ENCODE data around the gene STC2.

The STC2 gene

DNA sequence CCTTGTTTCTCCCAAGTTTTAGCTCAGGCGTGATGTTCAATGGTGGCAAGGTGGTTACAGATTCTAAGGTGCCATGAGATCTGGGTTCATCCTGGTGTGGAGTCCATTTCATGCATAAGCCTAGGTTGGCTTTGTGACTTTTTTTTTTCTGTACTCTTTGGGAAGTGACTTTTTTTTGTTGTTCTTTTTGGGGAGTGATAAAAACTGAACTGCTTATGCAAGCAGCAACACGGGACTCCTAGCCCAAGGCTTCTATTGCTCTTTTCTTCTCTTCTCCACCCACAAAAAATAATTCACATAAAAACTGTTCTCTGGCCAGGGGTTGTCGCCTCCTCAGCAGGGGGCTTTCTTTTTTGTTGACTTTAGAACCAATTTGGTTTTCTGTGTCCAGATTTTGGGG is 15.4 kb downstream of the STC2 start:
- Histone ChIP-seq H3K9ac (ENCODE audit: low read length) (no peak overlapping the region), H3K18ac (ENCODE audit: low read length) (no peak overlapping the region), H3K56ac (ENCODE audit: low read length) (no peak overlapping the region), H2BK120ac (ENCODE audit: low read depth, low read length) (no peak overlapping the region), H3K27me3 (ENCODE audit: insufficient read depth, low read length, poor library complexity) (no peaks in the 10 kb centered on the region), H3K4me3 (ENCODE audit: low read length) (no peak overlapping the region), H4K5ac (ENCODE audit: low read length) (no peak overlapping the region), H3K36me3 (ENCODE audit: control insufficient read depth, insufficient read depth, low read length) (no peaks in the 10 kb centered on the region), H2BK15ac (replicated peaks; ENCODE audit: low read depth) (no peak overlapping the region), H2AK5ac (ENCODE audit: low read length) (no peak overlapping the region), H3K27ac (ENCODE audit: low read depth, low read length) (no peak overlapping the region), H3K79me1 (ENCODE audit: low read length) (no peaks in the 10 kb centered on the region), H3K23ac (ENCODE audit: low read length) (no peak overlapping the region), H3K4me1 (ENCODE audit: control insufficient read depth, low read depth, low read length) (no peaks in the 10 kb centered on the region), H2BK5ac (ENCODE audit: low read length) (no peak overlapping the region), H3K4ac (ENCODE audit: low read depth, low read length) (no peak overlapping the region), H3K4me2 (ENCODE audit: low read length) (no peak overlapping the region), H4K8ac (ENCODE audit: low read depth, low read length) (no peak overlapping the region), H3K79me2 (ENCODE audit: control insufficient read depth, insufficient read depth, low read length) (no peaks in the 10 kb centered on the region)
- no CpG with 5 or more reads among the region's 3 CpGs for WGBS (ENCODE audit: extremely low coverage, insufficient coverage, low lambda C conversion rate)
- DNase-seq = no peak

DNA sequence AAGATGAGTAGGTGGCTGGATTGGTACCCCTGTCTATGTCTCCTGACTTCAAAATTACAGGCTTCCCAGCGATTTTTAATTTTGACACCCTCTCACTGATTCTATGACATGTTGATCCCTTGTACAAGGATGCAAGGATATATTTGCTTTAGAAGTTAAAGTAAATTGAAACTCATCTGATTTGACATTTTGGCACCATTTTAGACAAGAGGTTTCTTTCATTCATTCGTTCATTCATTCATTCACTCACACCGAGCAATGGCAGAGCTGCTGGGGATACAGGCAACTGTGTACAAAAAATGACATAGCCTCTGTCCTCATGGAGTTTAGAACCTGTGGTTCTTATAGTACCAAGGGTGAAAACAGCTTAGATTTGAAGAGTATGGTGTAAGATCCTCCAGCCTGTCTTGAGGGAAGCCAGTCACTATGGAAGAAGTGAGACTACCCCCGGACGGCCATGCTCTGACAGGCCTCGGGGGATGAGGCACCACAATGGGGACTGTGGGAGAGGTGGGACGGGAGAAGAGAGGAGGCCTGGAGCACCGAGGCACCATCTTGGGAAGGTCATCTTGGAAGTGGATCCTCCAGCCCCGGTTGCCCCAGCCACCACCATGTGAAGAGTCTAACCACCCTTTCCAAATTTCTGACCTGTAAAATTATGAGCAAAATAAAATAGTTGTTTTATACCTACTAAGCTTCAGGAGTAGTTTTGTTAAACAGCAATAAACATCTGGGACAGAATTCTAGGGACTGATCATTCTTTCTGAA is 16.2 kb downstream of the STC2 start:
- no peaks in the 10 kb centered on the region for H3K36me3 ChIP-seq (ENCODE audit: control insufficient read depth, insufficient read depth, low read length)
- H3K79me2 ChIP-seq (ENCODE audit: control insufficient read depth, insufficient read depth, low read length) = no peaks in the 10 kb centered on the region
- H3K4me3 ChIP-seq (ENCODE audit: low read length) = no peak overlapping the region
- no peaks in the 10 kb centered on the region for H3K79me1 ChIP-seq (ENCODE audit: low read length)
- no CpG with 5 or more reads among the region's 9 CpGs for WGBS (ENCODE audit: extremely low coverage, insufficient coverage, low lambda C conversion rate)
- no peaks in the 10 kb centered on the region for H3K27me3 ChIP-seq (ENCODE audit: insufficient read depth, low read length, poor library complexity)
- no peak for DNase-seq
- no peak overlapping the region for H2BK120ac ChIP-seq (ENCODE audit: low read depth, low read length)
- H3K18ac ChIP-seq (ENCODE audit: low read length) = no peak overlapping the region
- H3K23ac ChIP-seq (ENCODE audit: low read length) = no peak overlapping the region
- H4K5ac ChIP-seq (ENCODE audit: low read length) = no peak overlapping the region
- H3K9ac ChIP-seq (ENCODE audit: low read length) = no peak overlapping the region
- no peak overlapping the region for H3K56ac ChIP-seq (ENCODE audit: low read length)
- H2AK5ac ChIP-seq (ENCODE audit: low read length) = no peak overlapping the region
- H3K4me1 ChIP-seq (ENCODE audit: control insufficient read depth, low read depth, low read length) = no peaks in the 10 kb centered on the region
- H3K4me2 ChIP-seq (ENCODE audit: low read length) = no peak overlapping the region
- no peak overlapping the region for H2BK15ac ChIP-seq (replicated peaks; ENCODE audit: low read depth)
- H4K8ac ChIP-seq (ENCODE audit: low read depth, low read length) = no peak overlapping the region
- no peak overlapping the region for H3K4ac ChIP-seq (ENCODE audit: low read depth, low read length)
- H3K27ac ChIP-seq (ENCODE audit: low read depth, low read length) = no peak overlapping the region
- no peak overlapping the region for H2BK5ac ChIP-seq (ENCODE audit: low read length)

DNA sequence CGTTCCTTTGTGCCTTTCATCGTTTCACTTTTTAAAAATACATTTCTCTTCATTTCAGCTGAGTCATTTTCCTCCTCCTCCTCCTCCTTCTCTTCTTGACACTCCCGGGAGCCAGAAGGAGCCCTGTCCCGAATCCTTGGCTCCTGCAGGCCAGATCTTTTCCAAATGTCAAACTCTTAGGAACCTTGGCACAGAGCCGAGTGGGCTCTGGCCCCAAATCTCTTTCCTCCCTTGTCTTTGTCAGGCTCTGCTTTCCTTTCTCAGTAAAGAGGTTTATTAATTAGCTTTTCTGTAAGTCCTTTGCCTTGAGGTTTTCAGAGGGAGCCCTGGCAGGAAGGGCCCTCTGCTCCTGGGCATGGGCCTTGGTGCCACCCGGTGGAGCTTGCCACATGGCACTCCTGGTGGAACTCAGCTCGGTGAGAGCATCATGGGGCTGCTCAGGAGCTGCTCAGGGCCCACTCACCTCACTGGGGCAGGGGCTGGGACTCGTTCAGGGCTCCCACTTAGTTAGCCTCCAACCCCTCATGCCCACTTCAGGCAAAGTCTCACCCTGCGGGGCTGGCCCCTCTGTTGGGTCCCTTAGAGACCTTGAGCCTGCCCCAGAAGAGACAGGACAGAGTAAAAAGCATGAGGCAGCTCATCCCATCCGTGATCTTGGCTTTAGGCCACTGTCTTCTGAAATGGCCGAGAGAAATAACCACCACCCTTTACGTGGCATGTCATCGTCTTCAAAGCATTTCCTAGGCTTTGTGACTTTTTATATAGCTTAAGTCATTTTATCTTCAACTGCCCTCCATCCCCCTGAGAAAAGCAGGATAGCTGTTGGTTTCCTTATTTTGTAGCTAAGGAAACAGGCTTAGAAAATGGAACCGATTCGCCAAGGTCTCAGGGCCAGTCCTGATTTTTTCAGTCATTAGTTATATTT is 17.1 kb downstream of the STC2 start:
- WGBS (ENCODE audit: extremely low coverage, insufficient coverage, low lambda C conversion rate) = no CpG with 5 or more reads among the region's 15 CpGs

DNA sequence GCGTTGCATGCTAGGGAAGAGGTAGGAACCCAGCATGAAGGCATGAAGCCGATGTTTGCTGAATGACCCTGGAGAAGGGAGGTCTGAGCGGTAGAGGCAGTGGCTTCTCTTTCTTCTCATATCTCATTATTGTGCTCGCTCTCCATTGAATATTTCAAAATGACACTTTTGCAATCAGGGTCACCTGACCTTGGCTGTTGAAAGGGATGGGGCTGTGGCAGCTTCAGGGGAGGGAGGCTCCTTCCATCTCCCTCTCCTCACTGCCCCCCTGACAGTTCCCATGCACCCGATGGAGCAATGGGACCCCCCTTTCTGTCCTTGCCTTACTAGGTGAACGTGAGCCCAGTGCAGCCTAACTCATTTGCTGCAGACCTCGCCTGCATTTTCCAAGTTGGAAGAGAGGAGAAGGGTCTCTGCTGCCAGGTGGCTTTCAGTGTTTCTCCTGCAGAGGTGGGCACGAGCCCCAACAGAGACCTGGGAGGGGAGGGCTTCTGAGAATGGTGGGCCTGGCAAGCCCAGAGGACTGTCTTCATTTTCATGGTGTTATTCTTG is 17.9 kb downstream of the STC2 start:
- Histone ChIP-seq H4K8ac (ENCODE audit: low read depth, low read length) (no peak overlapping the region), H2BK15ac (replicated peaks; ENCODE audit: low read depth) (no peak overlapping the region), H3K4ac (ENCODE audit: low read depth, low read length) (no peak overlapping the region), H3K18ac (ENCODE audit: low read length) (no peak overlapping the region), H3K27me3 (ENCODE audit: insufficient read depth, low read length, poor library complexity) (no peaks in the 10 kb centered on the region), H2BK5ac (ENCODE audit: low read length) (no peak overlapping the region), H3K36me3 (ENCODE audit: control insufficient read depth, insufficient read depth, low read length) (no peaks in the 10 kb centered on the region), H4K5ac (ENCODE audit: low read length) (no peak overlapping the region), H3K4me1 (ENCODE audit: control insufficient read depth, low read depth, low read length) (no peaks in the 10 kb centered on the region), H3K9ac (ENCODE audit: low read length) (no peak overlapping the region), H3K4me2 (ENCODE audit: low read length) (no peak overlapping the region), H3K23ac (ENCODE audit: low read length) (no peak overlapping the region), H2BK120ac (ENCODE audit: low read depth, low read length) (no peak overlapping the region), H3K79me2 (ENCODE audit: control insufficient read depth, insufficient read depth, low read length) (no peaks in the 10 kb centered on the region), H3K79me1 (ENCODE audit: low read length) (no peaks in the 10 kb centered on the region), H3K56ac (ENCODE audit: low read length) (no peak overlapping the region), H3K4me3 (ENCODE audit: low read length) (no peak overlapping the region), H2AK5ac (ENCODE audit: low read length) (no peak overlapping the region), H3K27ac (ENCODE audit: low read depth, low read length) (no peak overlapping the region)
- DNase-seq = no peak
- no CpG with 5 or more reads among the region's 8 CpGs for WGBS (ENCODE audit: extremely low coverage, insufficient coverage, low lambda C conversion rate)

More for the DNA sequence above, 17.1 kb downstream of the STC2 start:
- no peak overlapping the region for H2BK5ac ChIP-seq (ENCODE audit: low read length)
- H3K4me2 ChIP-seq (ENCODE audit: low read length) = no peak overlapping the region
- no peak for DNase-seq
- no peak overlapping the region for H3K18ac ChIP-seq (ENCODE audit: low read length)
- no peak overlapping the region for H2AK5ac ChIP-seq (ENCODE audit: low read length)
- no peak overlapping the region for H3K56ac ChIP-seq (ENCODE audit: low read length)
- H2BK15ac ChIP-seq (replicated peaks; ENCODE audit: low read depth) = no peak overlapping the region
- H3K79me2 ChIP-seq (ENCODE audit: control insufficient read depth, insufficient read depth, low read length) = no peaks in the 10 kb centered on the region
- no peak overlapping the region for H3K4me3 ChIP-seq (ENCODE audit: low read length)
- H3K27ac ChIP-seq (ENCODE audit: low read depth, low read length) = no peak overlapping the region
- no peak overlapping the region for H3K23ac ChIP-seq (ENCODE audit: low read length)
- no peak overlapping the region for H3K4ac ChIP-seq (ENCODE audit: low read depth, low read length)
- H4K5ac ChIP-seq (ENCODE audit: low read length) = no peak overlapping the region
- no peak overlapping the region for H4K8ac ChIP-seq (ENCODE audit: low read depth, low read length)
- no peak overlapping the region for H3K9ac ChIP-seq (ENCODE audit: low read length)
- no peak overlapping the region for H2BK120ac ChIP-seq (ENCODE audit: low read depth, low read length)
- no peaks in the 10 kb centered on the region for H3K27me3 ChIP-seq (ENCODE audit: insufficient read depth, low read length, poor library complexity)
- no peaks in the 10 kb centered on the region for H3K79me1 ChIP-seq (ENCODE audit: low read length)
- no peaks in the 10 kb centered on the region for H3K4me1 ChIP-seq (ENCODE audit: control insufficient read depth, low read depth, low read length)
- no peaks in the 10 kb centered on the region for H3K36me3 ChIP-seq (ENCODE audit: control insufficient read depth, insufficient read depth, low read length)

DNA sequence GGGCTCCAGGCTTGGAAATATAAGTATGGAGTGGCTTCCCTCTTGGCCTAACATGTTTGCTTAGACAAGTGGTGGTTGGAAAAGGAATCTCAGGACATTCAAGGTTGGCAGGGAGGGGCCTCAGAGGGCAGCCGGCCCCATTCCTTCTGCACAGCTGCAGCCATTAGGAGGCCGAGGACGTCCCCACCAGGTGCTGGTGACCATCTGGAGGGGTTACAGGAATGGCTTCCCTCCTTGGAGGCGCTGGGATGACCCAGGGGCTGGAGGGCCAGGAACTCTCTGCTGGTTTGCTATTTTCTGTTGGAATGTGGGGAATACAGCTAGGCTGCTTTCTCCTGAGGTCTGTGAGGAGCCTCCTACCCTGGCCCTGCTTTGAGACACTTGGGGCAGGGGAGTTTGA is 18.5 kb downstream of the STC2 start:
- Histone ChIP-seq H3K56ac (ENCODE audit: low read length) (no peak overlapping the region), H3K4ac (ENCODE audit: low read depth, low read length) (no peak overlapping the region), H3K79me1 (ENCODE audit: low read length) (no peaks in the 10 kb centered on the region), H4K8ac (ENCODE audit: low read depth, low read length) (no peak overlapping the region), H3K4me2 (ENCODE audit: low read length) (no peak overlapping the region), H3K4me1 (ENCODE audit: control insufficient read depth, low read depth, low read length) (no peaks in the 10 kb centered on the region), H2BK120ac (ENCODE audit: low read depth, low read length) (no peak overlapping the region), H2AK5ac (ENCODE audit: low read length) (no peak overlapping the region), H3K18ac (ENCODE audit: low read length) (no peak overlapping the region), H3K36me3 (ENCODE audit: control insufficient read depth, insufficient read depth, low read length) (no peaks in the 10 kb centered on the region), H3K9ac (ENCODE audit: low read length) (no peak overlapping the region), H3K23ac (ENCODE audit: low read length) (no peak overlapping the region), H2BK5ac (ENCODE audit: low read length) (no peak overlapping the region), H3K4me3 (ENCODE audit: low read length) (no peak overlapping the region), H3K27ac (ENCODE audit: low read depth, low read length) (no peak overlapping the region), H3K27me3 (ENCODE audit: insufficient read depth, low read length, poor library complexity) (no peaks in the 10 kb centered on the region), H3K79me2 (ENCODE audit: control insufficient read depth, insufficient read depth, low read length) (no peaks in the 10 kb centered on the region), H4K5ac (ENCODE audit: low read length) (no peak overlapping the region), H2BK15ac (replicated peaks; ENCODE audit: low read depth) (no peak overlapping the region)
- WGBS (ENCODE audit: extremely low coverage, insufficient coverage, low lambda C conversion rate) = no CpG with 5 or more reads among the region's 4 CpGs
- no peak for DNase-seq

Data from mesendoderm (in vitro differentiated cells).